DOHH2 (cell line): ENCODE data around the gene HS2ST1.

Experiments used
- EZH2phosphoT487 ChIP-seq: fragments of 200-600 bp; sonication (generic); IDR thresholded peaks from 2 replicates; pipeline ENCODE4 v1.6.1; 2017; ENCODE audit warnings: borderline replicate concordance, mild to moderate bottlenecking, antibody characterized with exemption, low read length, moderate library complexity, mixed read lengths
- TF ChIP-seq, protein P1 (sequence below): fragments of 200-600 bp; sonication (generic); IDR thresholded peaks from one replicate; pipeline ENCODE4 v1.5.1; 2014; ENCODE audit warnings: antibody characterized with exemption, mild to moderate bottlenecking, low read depth, low read length; ENCODE audit not compliant: poor library complexity, severe bottlenecking

DNA sequence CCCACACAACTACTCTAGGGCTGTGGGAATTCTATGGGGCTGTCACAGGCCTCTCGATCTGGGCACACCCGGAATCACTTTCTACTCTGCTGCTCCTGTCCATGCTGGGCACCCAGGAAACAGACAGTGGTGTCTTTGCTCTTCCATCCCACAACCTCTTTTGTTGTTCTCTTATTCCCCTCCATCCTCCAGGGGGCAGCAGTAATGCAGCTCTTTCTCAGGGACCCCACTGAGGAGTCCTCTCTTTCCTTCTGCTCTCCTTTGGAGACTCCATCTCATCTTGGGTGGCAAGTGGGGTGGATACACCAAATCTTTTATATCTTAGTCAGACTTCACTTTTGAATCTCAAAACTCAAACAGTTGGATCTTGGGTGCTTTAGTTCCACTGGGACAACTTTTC, 206.3 kb downstream of the HS2ST1 start:
- TF ChIP-seq, protein P1, sequence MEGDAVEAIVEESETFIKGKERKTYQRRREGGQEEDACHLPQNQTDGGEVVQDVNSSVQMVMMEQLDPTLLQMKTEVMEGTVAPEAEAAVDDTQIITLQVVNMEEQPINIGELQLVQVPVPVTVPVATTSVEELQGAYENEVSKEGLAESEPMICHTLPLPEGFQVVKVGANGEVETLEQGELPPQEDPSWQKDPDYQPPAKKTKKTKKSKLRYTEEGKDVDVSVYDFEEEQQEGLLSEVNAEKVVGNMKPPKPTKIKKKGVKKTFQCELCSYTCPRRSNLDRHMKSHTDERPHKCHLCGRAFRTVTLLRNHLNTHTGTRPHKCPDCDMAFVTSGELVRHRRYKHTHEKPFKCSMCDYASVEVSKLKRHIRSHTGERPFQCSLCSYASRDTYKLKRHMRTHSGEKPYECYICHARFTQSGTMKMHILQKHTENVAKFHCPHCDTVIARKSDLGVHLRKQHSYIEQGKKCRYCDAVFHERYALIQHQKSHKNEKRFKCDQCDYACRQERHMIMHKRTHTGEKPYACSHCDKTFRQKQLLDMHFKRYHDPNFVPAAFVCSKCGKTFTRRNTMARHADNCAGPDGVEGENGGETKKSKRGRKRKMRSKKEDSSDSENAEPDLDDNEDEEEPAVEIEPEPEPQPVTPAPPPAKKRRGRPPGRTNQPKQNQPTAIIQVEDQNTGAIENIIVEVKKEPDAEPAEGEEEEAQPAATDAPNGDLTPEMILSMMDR, result peak; percentile 74
- no peak for TF ChIP-seq EZH2phosphoT487
